ENCODE measurements around the gene OR51G1. TPM values are rescaled to one million over a fixed set of nuclear protein-coding genes. Genes with fewer than 3 reads are reported as not detected.

The OR51G1 gene
- total RNA-seq, 1 donor from 2014 or later, result not detected

- Mint-ChIP-seq H3K4me1 (no peaks in the 10 kb centered on the region), H3K27ac (no peak overlapping the region), H3K4me3 (no peak overlapping the region)
Measured at GRCh38 chr11:4886186-4886585, 38.0 kb downstream of the OR51G1 start.

GRCh38 chr11:4884361-4884760 is 39.8 kb downstream of the OR51G1 start:
- no peak overlapping the region for H3K4me3 Mint-ChIP-seq
- no peaks in the 10 kb centered on the region for H3K9me3 Mint-ChIP-seq
- H3K36me3 Mint-ChIP-seq, result no peaks in the 10 kb centered on the region
- no peak for TF ChIP-seq CTCF (IDR thresholded peaks at IDR 0.05; ENCODE audit: unreplicated experiment)
- no peaks in the 10 kb centered on the region for H3K4me1 Mint-ChIP-seq
- H3K27me3 Mint-ChIP-seq (ENCODE audit: low read depth), result peaks cover 3% of the 10 kb centered on the region
- no peak for DNase-seq (ENCODE audit: low spot score in 2 of 2, unreplicated experiment in 2 of 2)
- H3K27ac Mint-ChIP-seq, result no peak overlapping the region

More at GRCh38 chr11:4886186-4886585, 38.0 kb downstream of the OR51G1 start:
- no peak for DNase-seq (ENCODE audit: low spot score in 2 of 2, unreplicated experiment in 2 of 2)
- Mint-ChIP-seq H3K27me3 (ENCODE audit: low read depth) (peaks cover 3% of the 10 kb centered on the region), H3K9me3 (no peaks in the 10 kb centered on the region), H3K36me3 (no peaks in the 10 kb centered on the region)
- TF ChIP-seq CTCF (IDR thresholded peaks at IDR 0.05; ENCODE audit: unreplicated experiment), result no peak

- H3K36me3 Mint-ChIP-seq, result no peaks in the 10 kb centered on the region
- H3K27ac Mint-ChIP-seq, result no peak overlapping the region
- peaks cover 3% of the 10 kb centered on the region for H3K27me3 Mint-ChIP-seq (ENCODE audit: low read depth)
- no peak for DNase-seq (ENCODE audit: low spot score in 2 of 2, unreplicated experiment in 2 of 2)
- no peaks in the 10 kb centered on the region for H3K4me1 Mint-ChIP-seq
- no peak for TF ChIP-seq CTCF (IDR thresholded peaks at IDR 0.05; ENCODE audit: unreplicated experiment)
- H3K9me3 Mint-ChIP-seq, result no peaks in the 10 kb centered on the region
- H3K4me3 Mint-ChIP-seq, result no peak overlapping the region
Measured at GRCh38 chr11:4882543-4882942, 41.6 kb downstream of the OR51G1 start.

- no peak within 1 kb of the TSS for H3K4me3 Mint-ChIP-seq
- H3K27ac Mint-ChIP-seq, result no peak within 1 kb of the TSS
- no peaks in the 10 kb centered on the region for H3K9me3 Mint-ChIP-seq
- H3K36me3 Mint-ChIP-seq, result no peaks in the 10 kb centered on the region
- no peak for DNase-seq (ENCODE audit: low spot score in 2 of 2, unreplicated experiment in 2 of 2)
- H3K4me1 Mint-ChIP-seq, result no peaks in the 10 kb centered on the region
- peaks cover 3% of the 10 kb centered on the region for H3K27me3 Mint-ChIP-seq (ENCODE audit: low read depth)
- TF ChIP-seq CTCF (IDR thresholded peaks at IDR 0.05; ENCODE audit: unreplicated experiment), result no peak
Measured at GRCh38 chr11:4881860-4882500, 42.2 kb downstream of the OR51G1 start, which contains the start of gene OR51T1. OR51T1 (plus strand) TSS chr11:4881900; CDS start chr11:4881900, 0 bp downstream.

GRCh38 chr11:4881188-4881587 is 43.0 kb downstream of the OR51G1 start:
- no peak overlapping the region for H3K27ac Mint-ChIP-seq

More at GRCh38 chr11:4881188-4881587, 43.0 kb downstream of the OR51G1 start:
- no peak overlapping the region for H3K4me3 Mint-ChIP-seq
- TF ChIP-seq CTCF (IDR thresholded peaks at IDR 0.05; ENCODE audit: unreplicated experiment), result no peak
- peaks cover 3% of the 10 kb centered on the region for H3K27me3 Mint-ChIP-seq (ENCODE audit: low read depth)
- no peaks in the 10 kb centered on the region for H3K36me3 Mint-ChIP-seq
- H3K9me3 Mint-ChIP-seq, result no peaks in the 10 kb centered on the region
- no peaks in the 10 kb centered on the region for H3K4me1 Mint-ChIP-seq
- DNase-seq (ENCODE audit: low spot score in 2 of 2, unreplicated experiment in 2 of 2), result no peak

Other genes starting within 250 kb of the OR51G1 start
- gene OR51E2, start 226.5 kb downstream of the OR51G1 start, total RNA-seq, result 0.11 TPM in 1 of 3 replicates, not detected in the others
- gene MMP26, start 219.6 kb downstream of the OR51G1 start, total RNA-seq, result not detected in 3 replicates
- not detected in 3 replicates for gene OR51F1, start 154.4 kb downstream of the OR51G1 start, total RNA-seq
- gene OR52R1, start 120.0 kb downstream of the OR51G1 start, total RNA-seq, result not detected in 3 replicates
- not detected in 3 replicates for gene OR51F2, start 103.0 kb downstream of the OR51G1 start, total RNA-seq
- gene OR51S1, start 75.1 kb downstream of the OR51G1 start, total RNA-seq, result not detected in 3 replicates
- not detected in 3 replicates for gene OR51T1, start 42.4 kb downstream of the OR51G1 start, total RNA-seq
- gene OR51A7, start 20.6 kb downstream of the OR51G1 start, total RNA-seq, result not detected in 3 replicates
- gene OR51G2, start 5.0 kb downstream of the OR51G1 start, total RNA-seq, result not detected in 3 replicates
- gene OR51A4, start 23.3 kb upstream of the OR51G1 start, total RNA-seq, result not detected in 3 replicates
- not detected in 3 replicates for gene OR51A2, start 31.4 kb upstream of the OR51G1 start, total RNA-seq
- not detected in 3 replicates for gene OR51L1, start 70.5 kb upstream of the OR51G1 start, total RNA-seq
- gene OR52J3, start 122.2 kb upstream of the OR51G1 start, total RNA-seq, result not detected in 3 replicates
- gene OR52E2, start 135.3 kb upstream of the OR51G1 start, total RNA-seq, result not detected in 3 replicates
- not detected in 3 replicates for gene OR52E1, start 145.2 kb upstream of the OR51G1 start, total RNA-seq
- not detected in 3 replicates for gene OR52A5, start 214.0 kb upstream of the OR51G1 start, total RNA-seq
- 0.02 TPM in 2 of 3 replicates, not detected in the other for gene OR52A1, start 230.4 kb upstream of the OR51G1 start, total RNA-seq